ENCODE measurements around the gene PAWR. TPM values are rescaled to one million over a fixed set of nuclear protein-coding genes. Genes with fewer than 3 reads are reported as not detected.

PAWR gene
- total RNA-seq, 1 donor = 15.0 TPM

DNA sequence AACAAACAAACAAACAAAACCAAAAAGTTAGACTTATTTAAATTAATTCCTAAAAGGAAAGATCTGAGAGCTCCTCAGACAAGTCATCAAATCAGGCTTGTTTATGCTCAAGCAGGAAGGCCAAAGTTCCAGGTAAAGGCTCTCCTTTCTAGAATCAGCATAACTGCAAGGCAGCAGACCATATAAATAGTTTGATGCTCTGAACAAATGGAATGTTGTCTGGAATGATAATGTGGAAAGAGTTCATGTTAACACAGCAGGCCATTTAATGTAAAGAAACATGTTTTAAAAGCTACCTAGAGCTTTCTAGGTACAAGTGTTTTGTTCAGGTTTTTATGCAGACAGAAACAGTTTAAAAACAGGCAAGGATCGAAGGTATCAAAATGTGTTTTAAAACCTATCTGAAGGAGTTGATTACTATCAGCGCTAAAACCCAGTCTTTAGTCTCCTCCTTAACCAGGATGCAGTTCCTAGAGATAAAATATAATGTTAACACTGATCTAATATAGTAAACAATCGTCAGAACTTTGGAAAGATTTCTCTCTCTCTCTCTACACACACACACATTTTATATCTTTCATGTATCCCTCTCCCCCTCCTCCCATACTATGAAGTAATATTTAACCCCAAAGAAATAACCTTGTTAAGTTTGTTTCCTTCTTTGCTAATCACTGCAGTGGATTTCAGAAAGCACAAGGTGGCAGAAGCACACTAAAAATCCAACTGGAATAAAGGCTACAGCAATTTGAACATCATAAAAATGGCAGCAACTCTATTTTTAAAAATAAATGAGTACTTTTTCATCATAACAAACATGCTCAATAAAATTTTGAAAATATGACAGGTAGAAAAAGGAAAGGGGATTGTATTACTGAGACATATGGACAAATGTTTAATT is 135.5 kb downstream of the PAWR start:
- H3K4me3 ChIP-seq (ENCODE audit: low read depth, low read length) = no peak overlapping the region
- DNase-seq (ENCODE audit: low read depth) = peak; percentile 86
- TF ChIP-seq, protein P1, sequence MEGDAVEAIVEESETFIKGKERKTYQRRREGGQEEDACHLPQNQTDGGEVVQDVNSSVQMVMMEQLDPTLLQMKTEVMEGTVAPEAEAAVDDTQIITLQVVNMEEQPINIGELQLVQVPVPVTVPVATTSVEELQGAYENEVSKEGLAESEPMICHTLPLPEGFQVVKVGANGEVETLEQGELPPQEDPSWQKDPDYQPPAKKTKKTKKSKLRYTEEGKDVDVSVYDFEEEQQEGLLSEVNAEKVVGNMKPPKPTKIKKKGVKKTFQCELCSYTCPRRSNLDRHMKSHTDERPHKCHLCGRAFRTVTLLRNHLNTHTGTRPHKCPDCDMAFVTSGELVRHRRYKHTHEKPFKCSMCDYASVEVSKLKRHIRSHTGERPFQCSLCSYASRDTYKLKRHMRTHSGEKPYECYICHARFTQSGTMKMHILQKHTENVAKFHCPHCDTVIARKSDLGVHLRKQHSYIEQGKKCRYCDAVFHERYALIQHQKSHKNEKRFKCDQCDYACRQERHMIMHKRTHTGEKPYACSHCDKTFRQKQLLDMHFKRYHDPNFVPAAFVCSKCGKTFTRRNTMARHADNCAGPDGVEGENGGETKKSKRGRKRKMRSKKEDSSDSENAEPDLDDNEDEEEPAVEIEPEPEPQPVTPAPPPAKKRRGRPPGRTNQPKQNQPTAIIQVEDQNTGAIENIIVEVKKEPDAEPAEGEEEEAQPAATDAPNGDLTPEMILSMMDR (IDR thresholded peaks at IDR 0.05; ENCODE audit: insufficient read depth, low read length) = peak; percentile 79

DNA sequence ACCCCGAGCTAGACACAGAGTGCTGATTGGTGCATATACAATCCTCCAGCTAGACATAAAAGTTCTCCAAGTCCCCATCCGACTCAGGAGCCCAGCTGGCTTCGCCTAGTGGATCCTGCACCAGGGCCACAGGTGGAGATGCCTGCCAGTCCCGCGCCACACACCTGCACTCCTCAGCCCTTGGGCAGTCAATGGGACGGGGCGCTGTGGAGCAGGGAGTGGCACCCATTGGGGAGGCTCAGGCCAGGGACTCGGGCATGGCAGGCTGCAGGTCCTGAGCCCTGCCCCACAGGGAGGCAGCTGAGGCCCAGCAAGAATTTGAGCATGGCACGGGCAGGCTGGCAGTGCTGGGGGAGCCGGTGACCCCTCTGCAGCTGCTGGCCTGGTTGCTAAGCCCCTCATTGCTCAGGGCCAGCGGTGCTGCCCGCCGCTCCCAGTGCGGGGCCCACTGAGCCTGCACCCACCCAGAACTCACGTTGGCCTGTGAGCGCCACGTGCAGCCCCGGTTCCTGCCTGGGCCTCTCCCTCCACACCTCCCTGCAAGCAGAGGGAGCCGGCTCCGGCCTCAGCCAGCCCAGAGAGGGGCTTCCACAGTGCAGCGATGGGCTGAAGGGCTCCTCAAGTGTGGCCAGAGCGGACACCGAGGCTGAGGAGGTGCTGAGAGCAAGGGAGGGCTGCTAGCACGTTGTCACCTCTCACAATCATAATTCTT is 136.7 kb downstream of the PAWR start:
- H3K4me3 ChIP-seq (ENCODE audit: low read depth, low read length) = no peak overlapping the region
- DNase-seq (ENCODE audit: low read depth) = no peak
- TF ChIP-seq, protein P1 (IDR thresholded peaks at IDR 0.05; ENCODE audit: insufficient read depth, low read length) = no peak

DNA sequence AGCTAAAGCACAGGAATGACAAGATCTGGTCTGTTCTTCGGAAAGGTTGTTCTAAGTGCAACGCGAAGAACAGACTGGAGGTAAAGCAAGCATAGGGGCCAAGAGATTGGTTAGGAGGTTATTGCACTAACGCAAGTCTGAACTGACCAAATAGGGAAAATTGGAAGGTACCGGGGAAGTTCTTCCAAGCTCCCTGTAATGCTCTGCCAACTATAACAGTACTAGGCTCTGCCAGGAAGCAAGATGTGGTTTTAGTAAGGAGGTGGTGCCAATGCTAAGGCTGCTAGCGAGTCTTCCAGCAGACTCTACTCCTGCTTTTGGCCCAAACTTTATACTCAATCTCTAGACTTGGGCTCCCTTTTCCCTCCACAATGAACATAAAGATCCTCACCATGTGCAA is 138.6 kb downstream of the PAWR start:
- no peak overlapping the region for H3K4me3 ChIP-seq (ENCODE audit: low read depth, low read length)
- peak; percentile 91 for DNase-seq (ENCODE audit: low read depth)
- TF ChIP-seq, protein P1 (IDR thresholded peaks at IDR 0.05; ENCODE audit: insufficient read depth, low read length) = no peak

DNA sequence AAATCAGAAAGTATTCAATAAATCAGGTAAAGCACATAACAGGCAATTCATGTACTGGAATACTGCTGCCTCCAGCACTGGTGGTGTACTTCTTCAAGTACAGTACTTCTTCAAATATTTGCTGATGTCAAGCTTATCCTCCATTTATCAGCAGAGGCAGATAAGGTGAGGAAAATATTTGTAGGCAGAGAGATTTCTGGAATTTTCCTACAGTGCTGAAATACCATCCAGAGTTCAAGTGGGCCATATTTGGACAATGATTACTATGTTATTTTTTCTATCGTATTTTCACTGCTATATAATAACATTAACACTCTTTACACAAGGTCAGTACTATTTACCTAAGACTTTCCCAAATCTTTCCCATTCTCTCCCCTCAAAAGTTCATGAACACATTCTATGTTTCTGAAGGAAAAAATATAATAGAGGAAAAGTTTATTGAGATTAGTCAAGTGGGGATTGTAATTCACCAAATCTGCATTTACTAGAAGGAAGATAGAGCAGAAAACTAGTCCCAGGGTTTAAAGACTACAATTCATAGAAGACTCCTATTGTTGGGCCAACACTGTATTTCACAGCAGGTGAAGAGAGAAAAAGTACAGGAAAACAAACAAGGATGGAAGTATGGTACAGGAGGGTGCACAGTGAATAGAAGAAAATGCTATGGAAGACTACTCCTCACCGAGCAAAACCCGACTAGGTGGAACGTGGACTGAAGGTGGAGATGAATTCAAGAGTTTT is 141.1 kb downstream of the PAWR start:
- peak; percentile 91 for DNase-seq (ENCODE audit: low read depth)
- TF ChIP-seq, protein P1 (IDR thresholded peaks at IDR 0.05; ENCODE audit: insufficient read depth, low read length) = no peak
- H3K4me3 ChIP-seq (ENCODE audit: low read depth, low read length) = no peak overlapping the region

DNA sequence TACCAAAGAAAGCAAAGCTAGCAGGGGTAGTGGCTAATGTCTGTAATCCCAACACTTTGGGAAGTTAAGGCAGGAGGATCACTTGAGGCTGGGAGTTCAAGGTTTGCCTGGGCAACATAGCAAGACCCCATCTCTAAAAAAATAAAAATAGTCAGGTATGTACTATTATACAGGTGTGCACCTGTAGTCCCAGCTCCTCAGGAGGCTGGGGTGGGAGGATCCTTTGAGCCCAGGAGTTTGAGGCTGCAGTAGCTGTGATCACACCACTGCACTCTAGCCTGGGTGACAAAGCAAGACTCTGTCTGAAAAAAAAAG is 142.2 kb downstream of the PAWR start:
- no peak for DNase-seq (ENCODE audit: low read depth)
- no peak overlapping the region for H3K4me3 ChIP-seq (ENCODE audit: low read depth, low read length)
- TF ChIP-seq, protein P1 (IDR thresholded peaks at IDR 0.05; ENCODE audit: insufficient read depth, low read length) = no peak

DNA sequence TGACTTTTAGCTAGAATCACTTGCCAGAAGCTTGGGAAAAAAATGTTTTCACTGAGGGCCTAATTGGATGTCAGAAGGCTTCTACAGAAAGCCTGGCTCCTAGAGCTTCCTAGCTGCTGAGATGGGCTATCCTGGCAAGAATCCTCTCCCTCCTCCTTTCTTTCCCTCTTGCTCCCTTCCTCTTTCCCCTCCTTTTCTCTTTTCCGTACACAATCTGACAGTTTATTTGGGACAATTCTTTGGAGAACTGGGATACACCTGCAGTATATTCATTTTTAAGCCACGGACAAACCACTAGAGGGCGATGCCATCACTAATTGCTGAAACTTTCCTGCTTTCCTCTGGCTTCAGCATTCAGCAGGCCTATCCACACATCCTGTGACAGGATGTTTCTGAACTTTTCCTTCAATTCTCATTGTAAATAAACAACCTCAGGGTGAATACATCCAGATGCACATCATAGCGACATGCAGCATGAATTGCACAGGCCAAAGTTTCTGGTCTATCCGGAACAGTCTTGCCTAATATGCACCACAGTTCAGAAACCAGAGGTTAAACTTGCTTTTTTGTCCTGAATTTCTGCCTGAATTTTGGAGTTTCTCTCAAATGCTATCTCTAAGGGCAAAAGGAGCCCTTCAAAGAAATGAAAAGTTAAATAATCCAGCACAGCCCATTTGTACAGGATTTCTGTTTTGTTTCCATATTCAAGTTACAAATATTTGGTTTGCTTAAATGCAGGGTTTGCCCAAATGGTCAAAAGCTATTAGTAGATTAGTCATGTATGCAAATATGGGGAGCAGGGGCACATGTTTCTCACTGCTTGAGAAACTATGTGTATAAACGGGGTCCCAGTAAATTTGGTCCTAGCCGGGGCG is 142.8 kb downstream of the PAWR start:
- H3K4me3 ChIP-seq (ENCODE audit: low read depth, low read length) = no peak overlapping the region

More for the DNA sequence above, 142.8 kb downstream of the PAWR start:
- DNase-seq (ENCODE audit: low read depth) = peak; percentile 81
- TF ChIP-seq, protein P1 (IDR thresholded peaks at IDR 0.05; ENCODE audit: insufficient read depth, low read length) = peak; percentile 68
